Choroid plexus epithelial cell (primary cell): ENCODE data around the gene PTH2.

Experiments used
- DNase-seq: peaks from one replicate; pipeline ENCODE4 v3.0.0-alpha.2; 2010; ENCODE audit warnings: low read depth
- H3K4me3 ChIP-seq: 2 replicates; pipeline ENCODE4 v1.5.1; 2011; ENCODE audit warnings: low read depth, mild to moderate bottlenecking, control low read depth, low read length, moderate library complexity
- TF ChIP-seq, protein P1 (sequence below): conservative IDR thresholded peaks from 2 replicates; pipeline ENCODE4 v1.5.1; 2011; ENCODE audit warnings: low read depth, mild to moderate bottlenecking, control low read depth, inconsistent platforms, low read length, moderate library complexity

Gene PTH2

DNA sequence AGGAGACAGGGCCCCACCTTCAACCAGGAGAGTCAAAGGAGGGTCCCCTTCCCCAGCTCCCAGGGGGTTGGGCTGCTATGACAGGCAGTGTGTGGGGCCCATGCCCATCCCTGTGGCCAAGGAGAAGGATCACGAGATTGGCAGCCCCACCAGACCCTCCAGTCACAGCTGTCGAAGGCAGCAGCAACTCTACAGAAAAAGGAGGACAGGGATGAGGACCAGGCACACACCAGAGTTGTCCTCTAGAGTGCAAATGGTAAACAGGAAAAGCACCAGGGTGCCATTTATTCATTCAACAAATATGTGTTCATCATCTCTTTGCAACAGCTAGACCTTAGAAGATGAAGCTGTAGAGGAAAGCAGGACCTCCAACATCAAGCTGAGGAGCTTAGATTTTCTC is 4.1 kb downstream of the PTH2 start:
- no peak overlapping the region for H3K4me3 ChIP-seq
- TF ChIP-seq, protein P1, sequence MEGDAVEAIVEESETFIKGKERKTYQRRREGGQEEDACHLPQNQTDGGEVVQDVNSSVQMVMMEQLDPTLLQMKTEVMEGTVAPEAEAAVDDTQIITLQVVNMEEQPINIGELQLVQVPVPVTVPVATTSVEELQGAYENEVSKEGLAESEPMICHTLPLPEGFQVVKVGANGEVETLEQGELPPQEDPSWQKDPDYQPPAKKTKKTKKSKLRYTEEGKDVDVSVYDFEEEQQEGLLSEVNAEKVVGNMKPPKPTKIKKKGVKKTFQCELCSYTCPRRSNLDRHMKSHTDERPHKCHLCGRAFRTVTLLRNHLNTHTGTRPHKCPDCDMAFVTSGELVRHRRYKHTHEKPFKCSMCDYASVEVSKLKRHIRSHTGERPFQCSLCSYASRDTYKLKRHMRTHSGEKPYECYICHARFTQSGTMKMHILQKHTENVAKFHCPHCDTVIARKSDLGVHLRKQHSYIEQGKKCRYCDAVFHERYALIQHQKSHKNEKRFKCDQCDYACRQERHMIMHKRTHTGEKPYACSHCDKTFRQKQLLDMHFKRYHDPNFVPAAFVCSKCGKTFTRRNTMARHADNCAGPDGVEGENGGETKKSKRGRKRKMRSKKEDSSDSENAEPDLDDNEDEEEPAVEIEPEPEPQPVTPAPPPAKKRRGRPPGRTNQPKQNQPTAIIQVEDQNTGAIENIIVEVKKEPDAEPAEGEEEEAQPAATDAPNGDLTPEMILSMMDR: no peak
- peak; percentile 16 for DNase-seq

DNA sequence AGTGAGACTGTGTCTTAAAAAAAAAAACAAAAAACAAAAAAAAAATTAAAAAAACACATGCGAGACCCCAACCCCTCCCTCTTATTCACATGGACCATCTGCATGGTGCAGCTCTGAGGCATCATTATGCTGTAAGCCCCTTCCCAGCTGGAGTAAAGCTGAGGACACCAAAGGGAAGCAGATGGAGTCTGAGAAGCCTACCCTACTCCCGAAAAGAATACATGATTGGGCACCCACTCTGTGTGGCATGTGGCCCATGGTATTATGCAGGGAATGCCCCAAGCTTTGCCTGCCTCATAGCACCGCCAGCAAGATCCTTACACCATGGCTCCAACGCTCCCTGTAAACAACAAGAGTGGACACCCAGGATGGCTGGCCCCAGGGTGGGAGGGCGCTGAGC is 4.7 kb downstream of the PTH2 start:
- H3K4me3 ChIP-seq: no peak overlapping the region
- DNase-seq: no peak
- TF ChIP-seq, protein P1: no peak

DNA sequence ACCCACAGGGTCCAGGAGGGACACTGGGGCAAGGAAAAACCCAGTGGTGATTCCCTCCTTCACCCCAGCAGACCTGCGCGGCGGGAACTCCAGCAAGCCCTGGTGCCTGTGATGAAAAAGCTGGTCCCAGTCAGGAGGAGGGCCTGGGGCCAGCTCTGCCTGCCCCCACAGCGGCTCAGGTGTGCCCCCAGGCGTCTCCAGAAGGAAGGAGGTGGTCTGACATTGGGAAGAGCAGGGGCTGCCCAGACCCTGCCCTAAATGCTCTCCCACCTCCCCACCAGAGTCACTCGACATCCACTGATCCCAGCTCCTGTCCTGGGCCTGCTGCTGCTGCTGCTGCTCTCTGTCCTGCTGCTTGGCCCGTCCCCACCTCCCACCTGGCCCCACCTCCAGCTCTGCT is 6.2 kb downstream of the PTH2 start:
- TF ChIP-seq, protein P1: no peak
- H3K4me3 ChIP-seq: no peak overlapping the region
- no peak for DNase-seq

DNA sequence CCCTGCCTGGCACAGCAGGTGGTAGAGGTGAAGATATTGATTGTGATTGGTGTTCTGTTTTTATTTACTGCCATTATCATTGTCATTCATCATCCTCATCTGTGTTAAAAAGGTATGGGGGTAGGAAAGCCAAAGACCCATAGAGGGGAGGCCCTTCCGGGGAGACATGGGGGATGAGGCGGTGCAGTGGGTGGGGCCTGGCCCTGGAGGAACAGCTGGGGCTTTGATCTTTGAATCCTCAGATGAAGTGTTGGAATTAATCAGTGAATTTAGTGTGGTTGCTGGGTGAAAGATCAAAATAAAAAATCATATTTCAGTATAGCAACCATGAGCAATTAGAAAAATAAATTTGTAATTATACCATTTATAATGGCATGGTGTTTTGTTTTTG is 7.4 kb downstream of the PTH2 start:
- no peak for DNase-seq
- TF ChIP-seq, protein P1: no peak
- no peak overlapping the region for H3K4me3 ChIP-seq

DNA sequence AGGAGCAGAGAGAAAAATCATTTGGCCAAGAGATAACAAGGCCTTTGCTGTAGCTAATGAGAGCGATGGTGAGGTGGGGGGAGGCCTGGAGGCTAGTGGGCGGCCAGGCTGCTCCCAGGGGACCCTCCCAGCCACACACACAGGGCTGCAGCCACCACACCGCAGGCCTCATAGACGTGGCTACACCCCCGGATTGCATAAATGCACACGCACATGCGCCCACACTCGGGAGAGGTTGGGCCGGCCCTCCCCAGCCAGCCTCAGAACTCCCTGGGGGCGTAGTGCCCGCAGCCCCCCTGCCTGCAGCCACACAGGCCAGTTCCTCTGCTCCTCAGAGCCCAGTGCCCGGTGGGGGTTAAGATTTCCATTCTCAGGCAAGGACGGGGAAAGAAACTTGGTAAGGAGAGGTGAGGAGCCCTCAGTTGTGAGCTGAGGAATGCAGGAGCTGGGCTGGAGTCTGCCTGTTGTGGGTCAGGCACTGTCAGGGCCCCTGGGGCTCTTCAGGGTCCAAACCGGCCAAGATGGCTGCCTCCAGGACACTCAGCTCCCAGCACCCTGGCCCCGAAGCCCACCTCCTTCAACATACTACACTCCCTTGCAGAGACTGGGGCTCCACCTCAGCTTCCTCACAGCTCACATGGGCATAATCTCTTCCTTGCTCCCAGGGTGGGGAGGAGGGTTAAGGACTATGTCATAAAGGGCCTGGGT is 8.0 kb downstream of the PTH2 start:
- TF ChIP-seq, protein P1: no peak
- peak; percentile 9 for DNase-seq
- no peak overlapping the region for H3K4me3 ChIP-seq

- H3K4me3 ChIP-seq: no peak overlapping the region
- DNase-seq: no peak
- TF ChIP-seq, protein P1: no peak
Measured at GRCh38 chr19:49414256-49414655, 9.0 kb downstream of the PTH2 start.

DNA sequence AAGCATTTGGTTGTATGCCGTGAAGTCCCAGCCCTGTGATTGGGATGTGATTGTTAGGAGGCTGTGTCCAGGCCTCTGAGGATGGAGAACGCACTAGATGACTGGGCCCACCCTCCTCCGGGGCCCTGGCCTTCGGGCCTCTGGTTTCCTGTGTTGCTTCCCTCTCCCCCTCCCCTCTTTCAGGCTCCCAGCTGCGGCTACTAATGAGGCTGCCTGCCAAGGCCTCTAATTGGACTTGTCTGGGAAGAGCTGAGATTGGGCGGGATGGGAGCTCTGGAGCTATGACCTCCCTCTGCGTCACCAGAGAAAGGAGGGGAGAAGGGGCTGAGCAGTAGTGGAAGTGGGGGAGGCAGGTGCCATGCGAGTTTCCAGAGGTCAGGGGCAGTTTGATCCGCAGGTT is 9.9 kb downstream of the PTH2 start:
- TF ChIP-seq, protein P1: no peak
- H3K4me3 ChIP-seq: no peak overlapping the region
- no peak for DNase-seq
